Endodermal cell (in vitro differentiated cells): Measurements from ENCODE around the gene LVRN. TPM values are rescaled to one million over a fixed set of nuclear protein-coding genes. Genes with fewer than 3 reads are reported as not detected.

Source experiments
- DNase-seq: peaks from one replicate; pipeline ENCODE4 v3.0.0-alpha.2; 2017
- H3K27ac ChIP-seq: 2 replicates; pipeline ENCODE4 v1.5.1; 2013; ENCODE audit warnings: mild to moderate bottlenecking, low read depth, low read length, moderate library complexity
- H3K27me3 ChIP-seq: 2 replicates; pipeline ENCODE4 v1.6.1; 2013; ENCODE audit warnings: mild to moderate bottlenecking, low read length, moderate library complexity; ENCODE audit not compliant: insufficient read depth, control insufficient read depth, poor library complexity, severe bottlenecking
- H3K36me3 ChIP-seq: 2 replicates; pipeline ENCODE4 v1.7.0; 2013; ENCODE audit warnings: mild to moderate bottlenecking, low read length, moderate library complexity; ENCODE audit not compliant: control insufficient read depth, insufficient read depth
- H3K4me1 ChIP-seq: one replicate; pipeline ENCODE4 v1.7.0; 2013; ENCODE audit warnings: low read length; ENCODE audit not compliant: control insufficient read depth, insufficient read depth
- H3K4me3 ChIP-seq: 2 replicates; pipeline ENCODE4 v1.5.1; 2013; ENCODE audit warnings: mild to moderate bottlenecking, low read length, moderate library complexity
- H3K9ac ChIP-seq: 2 replicates; pipeline ENCODE4 v1.6.1; 2013; ENCODE audit warnings: mild to moderate bottlenecking, low read length, moderate library complexity; ENCODE audit not compliant: poor library complexity, severe bottlenecking; ENCODE audit errors: extremely low read depth
- H3K9me3 ChIP-seq: 2 replicates; pipeline ENCODE4 v1.6.1; 2013; ENCODE audit warnings: mild to moderate bottlenecking, low read length, moderate library complexity; ENCODE audit not compliant: control insufficient read depth
- H3K27ac Mint-ChIP-seq: 2 replicates; pipeline ENCODE4 v1.8.0; 2020; ENCODE audit warnings: mixed read lengths
- H3K27me3 Mint-ChIP-seq: 2 replicates; pipeline ENCODE4 v1.8.0; 2021; ENCODE audit warnings: mild to moderate bottlenecking, mixed read lengths; ENCODE audit not compliant: insufficient read depth
- H3K36me3 Mint-ChIP-seq: 2 replicates; pipeline ENCODE4 v1.8.0; 2020; ENCODE audit warnings: low read depth, mixed read lengths
- H3K4me1 Mint-ChIP-seq: 2 replicates; pipeline ENCODE4 v1.8.0; 2020; ENCODE audit warnings: mixed read lengths
- H3K4me3 Mint-ChIP-seq: 2 replicates; pipeline ENCODE4 v1.8.0; 2020; ENCODE audit warnings: mild to moderate bottlenecking, moderate library complexity, mixed read lengths
- H3K9me3 Mint-ChIP-seq: 2 replicates; pipeline ENCODE4 v1.8.0; 2020; ENCODE audit warnings: mild to moderate bottlenecking, mixed read lengths
- WGBS, 2 experiments: methylation state at CpG; one replicate each; pipeline versions ENCODE4 v1.1.5 to v1.1.7; 2013; ENCODE audit warnings: missing lambda C conversion rate in 2 of 2, mixed read lengths in 1 of 2; ENCODE audit not compliant: insufficient coverage in 1 of 2, insufficient read length in 1 of 2; 5-methylcytosine and 5-hydroxymethylcytosine counted together
- total RNA-seq, 2 donors: library from RNA; stranded (reverse); fragmentation: NEBNext Ultra II Directional in 1 of 2; extraction: Animal tissue kit (Norgen Biotek cat#: 25700) in 1 of 2; gene quantifications; 2 replicates in 1 of 2; 3 replicates in 1 of 2; pipeline ENCODE4 v1.2.1, GENCODE V29; 2021
- TF ChIP-seq, protein P1 (sequence below): fragments of 200-600 bp; sonication (generic); conservative IDR thresholded peaks from 2 replicates; pipeline ENCODE4 v1.5.0; 2021; ENCODE audit warnings: antibody characterized with exemption, mild to moderate bottlenecking

Gene LVRN
- total RNA-seq, 2 donors from 2014 or later: 0.26 to 0.38 TPM

DNA sequence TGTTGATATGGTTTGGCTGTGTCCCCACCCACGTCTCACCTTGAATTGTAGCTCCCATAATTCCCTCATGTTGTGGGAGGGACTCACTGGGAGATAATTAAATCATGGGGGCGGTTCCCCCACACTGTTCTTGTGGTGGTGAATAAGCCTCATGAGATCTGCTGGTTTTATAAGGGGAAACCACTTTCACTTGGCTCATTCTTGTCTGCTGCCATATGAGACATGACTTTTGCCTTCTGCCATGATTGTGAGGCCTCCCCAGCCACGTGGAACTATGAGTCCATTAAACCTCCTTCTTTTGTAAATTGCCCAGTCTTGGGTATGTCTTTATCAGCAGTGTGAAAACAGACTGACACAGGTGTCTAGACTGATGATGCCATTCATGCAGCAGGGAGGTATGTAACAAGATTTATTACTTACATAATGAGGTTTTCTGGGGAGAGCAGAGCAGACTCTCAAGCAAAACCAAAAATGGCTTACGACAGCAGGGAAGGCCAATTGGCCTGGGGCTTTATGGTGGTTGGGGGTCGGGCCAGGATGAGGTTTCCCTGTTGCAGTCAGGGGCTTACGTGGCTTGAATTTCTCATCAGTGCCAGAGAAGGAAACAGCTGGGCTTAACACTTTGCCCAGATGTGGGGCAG is 113.0 kb downstream of the LVRN start:
- TF ChIP-seq, protein P1, sequence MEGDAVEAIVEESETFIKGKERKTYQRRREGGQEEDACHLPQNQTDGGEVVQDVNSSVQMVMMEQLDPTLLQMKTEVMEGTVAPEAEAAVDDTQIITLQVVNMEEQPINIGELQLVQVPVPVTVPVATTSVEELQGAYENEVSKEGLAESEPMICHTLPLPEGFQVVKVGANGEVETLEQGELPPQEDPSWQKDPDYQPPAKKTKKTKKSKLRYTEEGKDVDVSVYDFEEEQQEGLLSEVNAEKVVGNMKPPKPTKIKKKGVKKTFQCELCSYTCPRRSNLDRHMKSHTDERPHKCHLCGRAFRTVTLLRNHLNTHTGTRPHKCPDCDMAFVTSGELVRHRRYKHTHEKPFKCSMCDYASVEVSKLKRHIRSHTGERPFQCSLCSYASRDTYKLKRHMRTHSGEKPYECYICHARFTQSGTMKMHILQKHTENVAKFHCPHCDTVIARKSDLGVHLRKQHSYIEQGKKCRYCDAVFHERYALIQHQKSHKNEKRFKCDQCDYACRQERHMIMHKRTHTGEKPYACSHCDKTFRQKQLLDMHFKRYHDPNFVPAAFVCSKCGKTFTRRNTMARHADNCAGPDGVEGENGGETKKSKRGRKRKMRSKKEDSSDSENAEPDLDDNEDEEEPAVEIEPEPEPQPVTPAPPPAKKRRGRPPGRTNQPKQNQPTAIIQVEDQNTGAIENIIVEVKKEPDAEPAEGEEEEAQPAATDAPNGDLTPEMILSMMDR: no peak
- Histone ChIP-seq H3K4me3 (no peak overlapping the region), H3K4me1 (no peaks in the 10 kb centered on the region), H3K27me3 (no peaks in the 10 kb centered on the region), H3K36me3 (no peaks in the 10 kb centered on the region), H3K9me3 (no peaks in the 10 kb centered on the region), H3K27ac (no peak overlapping the region), H3K9ac (no peak overlapping the region)
- no peak overlapping the region for H3K4me3 Mint-ChIP-seq
- WGBS, 2 experiments: 87 to 88% methylated on average over 3 to 6 of the region's 6 CpGs
- no peaks in the 10 kb centered on the region for H3K9me3 Mint-ChIP-seq
- H3K36me3 Mint-ChIP-seq: no peaks in the 10 kb centered on the region
- H3K4me1 Mint-ChIP-seq: peaks cover 3% of the 10 kb centered on the region
- H3K27me3 Mint-ChIP-seq: no peaks in the 10 kb centered on the region
- DNase-seq: no peak
- H3K27ac Mint-ChIP-seq: no peak overlapping the region

DNA sequence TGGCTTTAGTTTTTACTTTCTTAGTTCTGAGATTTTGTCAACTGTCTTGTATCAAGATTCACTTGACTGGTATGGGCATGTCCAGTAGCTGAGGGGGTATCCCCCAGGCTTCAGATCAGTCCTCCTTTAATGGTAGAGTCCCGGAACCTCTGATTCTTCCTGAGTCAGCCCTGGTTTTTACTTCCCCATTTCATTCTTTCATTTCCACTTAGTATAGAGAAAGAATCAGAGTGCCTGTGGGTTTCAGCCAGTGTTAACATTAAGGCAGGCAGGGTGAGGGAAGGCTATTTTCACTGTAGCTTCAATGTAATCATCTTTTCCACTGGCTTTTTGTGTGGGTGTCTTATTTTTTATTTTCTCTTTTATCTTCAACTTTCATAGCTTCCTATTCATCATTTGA is 114.2 kb downstream of the LVRN start:
- H3K9ac ChIP-seq: no peak overlapping the region
- no peak overlapping the region for H3K4me3 ChIP-seq
- H3K27me3 ChIP-seq: no peaks in the 10 kb centered on the region
- Mint-ChIP-seq H3K27ac (no peak overlapping the region), H3K9me3 (no peaks in the 10 kb centered on the region), H3K4me3 (no peak overlapping the region), H3K4me1 (peaks cover 8% of the 10 kb centered on the region), H3K27me3 (no peaks in the 10 kb centered on the region), H3K36me3 (no peaks in the 10 kb centered on the region)
- no peak for DNase-seq
- TF ChIP-seq, protein P1: no peak
- 100% methylated on average over 1 of the region's 1 CpG; no CpG with 5 or more reads in 1 of the 2 experiments for WGBS, 2 experiments
- H3K27ac ChIP-seq: no peak overlapping the region
- H3K4me1 ChIP-seq: no peaks in the 10 kb centered on the region
- H3K9me3 ChIP-seq: no peaks in the 10 kb centered on the region
- no peaks in the 10 kb centered on the region for H3K36me3 ChIP-seq

Other genes starting within 250 kb of the LVRN start
- 10 to 100 TPM in 1 of 2 donors, 1 to 10 TPM in 1; 7.6 to 11.7 TPM for gene CDO1, start 145.8 kb upstream of the LVRN start, total RNA-seq
- 10 to 100 TPM; 47.9 to 57.8 TPM for gene ATG12, start 120.9 kb upstream of the LVRN start, total RNA-seq
- 10 to 100 TPM; 51.2 to 75.0 TPM for gene AP3S1, start 120.5 kb upstream of the LVRN start, total RNA-seq
- gene ARL14EPL, start 70.0 kb downstream of the LVRN start, total RNA-seq: not detected
- gene COMMD10, start 122.5 kb downstream of the LVRN start, total RNA-seq: 10 to 100 TPM; 25.3 to 29.8 TPM